Nephron (organoid): ENCODE measurements around the gene SPTBN2.

Experiments used
- H3K27ac Mint-ChIP-seq, 3 experiments: 2 replicates each; pipeline ENCODE4 v1.8.0; 2020; ENCODE audit warnings: mixed read lengths in 3 of 3, mild to moderate bottlenecking in 2 of 3, moderate library complexity in 1 of 3
- H3K27me3 Mint-ChIP-seq: 2 replicates; pipeline ENCODE4 v1.8.0; 2021; ENCODE audit warnings: low read depth, mild to moderate bottlenecking, moderate library complexity, mixed read lengths
- H3K36me3 Mint-ChIP-seq: 2 replicates; pipeline ENCODE4 v1.8.0; 2020; ENCODE audit warnings: low read depth, mixed read lengths
- H3K4me1 Mint-ChIP-seq: 2 replicates; pipeline ENCODE4 v1.8.0; 2020; ENCODE audit warnings: mixed read lengths
- H3K4me3 Mint-ChIP-seq, 3 experiments: 2 replicates each; pipeline ENCODE4 v1.8.0; 2020; ENCODE audit warnings: mild to moderate bottlenecking in 3 of 3, mixed read lengths in 3 of 3, moderate library complexity in 2 of 3
- H3K9me3 Mint-ChIP-seq: 2 replicates; pipeline ENCODE4 v1.8.0; 2020; ENCODE audit warnings: mixed read lengths
- TF ChIP-seq, protein P1 (sequence below), 3 experiments: fragments of 200-600 bp; sonication (generic); IDR thresholded peaks; one replicate each; pipeline ENCODE4 v1.5.0; 2021; ENCODE audit warnings: antibody characterized with exemption in 3 of 3; ENCODE audit not compliant: unreplicated experiment in 3 of 3

SPTBN2 gene

DNA sequence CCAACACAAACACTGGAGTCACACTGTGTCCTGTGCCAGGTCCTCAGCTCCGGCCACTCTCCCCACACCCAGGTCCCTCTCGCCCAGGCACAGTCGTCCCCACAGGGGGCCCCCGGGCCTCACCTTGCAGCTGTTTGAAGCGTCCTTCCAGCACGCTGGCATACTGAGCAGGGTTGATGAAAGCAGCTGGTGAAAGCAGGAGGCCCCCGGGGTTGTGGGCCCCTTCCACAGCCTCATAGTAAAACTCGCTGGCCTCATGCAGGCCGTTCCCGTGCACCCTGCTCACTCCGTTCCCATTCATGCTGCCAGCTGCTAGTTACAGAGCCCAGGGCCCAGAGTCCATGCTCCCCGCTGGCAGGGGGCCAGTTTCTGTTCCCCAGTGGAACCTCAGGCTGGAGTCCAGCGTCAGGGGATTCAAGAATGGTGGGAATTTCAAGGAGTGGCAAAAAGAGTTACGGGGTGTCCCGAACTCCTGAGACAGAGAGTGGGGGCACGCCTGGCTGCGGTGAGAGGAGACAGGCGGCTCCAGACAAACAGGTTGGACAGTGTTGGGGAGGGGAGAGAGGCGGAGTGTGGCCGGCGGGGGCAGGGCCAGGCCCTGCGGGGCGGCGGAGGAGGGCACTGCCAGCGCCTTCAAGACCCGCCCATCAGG lies 10.6 kb downstream of the SPTBN2 start:
- Mint-ChIP-seq H3K4me1 (peaks cover 28% of the 10 kb centered on the region), H3K27ac (peak overlapping the region in 2 of 3 experiments; percentile 68 to 81), H3K27me3 (peaks cover 23% of the 10 kb centered on the region), H3K36me3 (peaks cover 16% of the 10 kb centered on the region), H3K9me3 (no peaks in the 10 kb centered on the region), H3K4me3 (peak overlapping the region in 2 of 3 experiments; percentile 17 to 20)
- TF ChIP-seq, protein P1, sequence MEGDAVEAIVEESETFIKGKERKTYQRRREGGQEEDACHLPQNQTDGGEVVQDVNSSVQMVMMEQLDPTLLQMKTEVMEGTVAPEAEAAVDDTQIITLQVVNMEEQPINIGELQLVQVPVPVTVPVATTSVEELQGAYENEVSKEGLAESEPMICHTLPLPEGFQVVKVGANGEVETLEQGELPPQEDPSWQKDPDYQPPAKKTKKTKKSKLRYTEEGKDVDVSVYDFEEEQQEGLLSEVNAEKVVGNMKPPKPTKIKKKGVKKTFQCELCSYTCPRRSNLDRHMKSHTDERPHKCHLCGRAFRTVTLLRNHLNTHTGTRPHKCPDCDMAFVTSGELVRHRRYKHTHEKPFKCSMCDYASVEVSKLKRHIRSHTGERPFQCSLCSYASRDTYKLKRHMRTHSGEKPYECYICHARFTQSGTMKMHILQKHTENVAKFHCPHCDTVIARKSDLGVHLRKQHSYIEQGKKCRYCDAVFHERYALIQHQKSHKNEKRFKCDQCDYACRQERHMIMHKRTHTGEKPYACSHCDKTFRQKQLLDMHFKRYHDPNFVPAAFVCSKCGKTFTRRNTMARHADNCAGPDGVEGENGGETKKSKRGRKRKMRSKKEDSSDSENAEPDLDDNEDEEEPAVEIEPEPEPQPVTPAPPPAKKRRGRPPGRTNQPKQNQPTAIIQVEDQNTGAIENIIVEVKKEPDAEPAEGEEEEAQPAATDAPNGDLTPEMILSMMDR (IDR thresholded peaks at IDR 0.05; ENCODE audit: unreplicated experiment in 3 of 3): no peak

GRCh38 chr11:66717925-66718319 lies 11.1 kb downstream of the SPTBN2 start:
- TF ChIP-seq, protein P1 (IDR thresholded peaks at IDR 0.05; ENCODE audit: unreplicated experiment in 3 of 3): no peak
- Mint-ChIP-seq H3K27me3 (peaks cover 19% of the 10 kb centered on the region), H3K36me3 (peaks cover 18% of the 10 kb centered on the region), H3K4me3 (no peak overlapping the region), H3K27ac (peak overlapping the region in 2 of 3 experiments; percentile 68 to 72), H3K4me1 (peaks cover 28% of the 10 kb centered on the region), H3K9me3 (no peaks in the 10 kb centered on the region)

DNA sequence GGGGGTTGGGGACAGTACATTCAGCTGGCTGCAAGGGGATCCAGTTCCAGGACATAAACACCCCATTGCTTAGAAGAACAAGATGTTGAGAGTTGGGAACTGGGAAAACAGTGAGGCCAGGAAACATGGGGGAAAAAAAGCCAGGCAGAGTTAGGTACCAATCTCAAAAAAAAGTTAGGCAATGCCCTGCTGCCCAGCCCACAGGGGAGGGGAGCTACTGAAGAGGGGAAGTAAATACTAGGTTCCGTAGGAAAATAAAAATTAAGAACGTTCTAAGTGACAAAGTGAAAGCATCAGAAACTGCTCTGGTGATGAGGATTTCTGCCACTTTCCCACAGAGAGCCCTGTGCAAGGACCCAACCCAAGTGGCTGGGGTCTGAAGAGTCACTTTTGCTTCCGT lies 12.0 kb downstream of the SPTBN2 start:
- Mint-ChIP-seq H3K4me1 (peaks cover 28% of the 10 kb centered on the region), H3K27me3 (peaks cover 15% of the 10 kb centered on the region), H3K9me3 (no peaks in the 10 kb centered on the region), H3K36me3 (peaks cover 18% of the 10 kb centered on the region), H3K4me3 (no peak overlapping the region), H3K27ac (no peak overlapping the region)
- TF ChIP-seq, protein P1 (IDR thresholded peaks at IDR 0.05; ENCODE audit: unreplicated experiment in 3 of 3): no peak

GRCh38 chr11:66715346-66716085 lies 13.5 kb downstream of the SPTBN2 start:
- peaks cover 18% of the 10 kb centered on the region for H3K36me3 Mint-ChIP-seq
- no peak overlapping the region for H3K4me3 Mint-ChIP-seq
- no peaks in the 10 kb centered on the region for H3K9me3 Mint-ChIP-seq
- TF ChIP-seq, protein P1 (IDR thresholded peaks at IDR 0.05; ENCODE audit: unreplicated experiment in 3 of 3): no peak
- peaks cover 7% of the 10 kb centered on the region for H3K27me3 Mint-ChIP-seq
- H3K4me1 Mint-ChIP-seq: peaks cover 25% of the 10 kb centered on the region
- no peak overlapping the region for H3K27ac Mint-ChIP-seq

- Mint-ChIP-seq H3K4me3 (no peak overlapping the region), H3K9me3 (no peaks in the 10 kb centered on the region), H3K36me3 (peaks cover 18% of the 10 kb centered on the region), H3K27me3 (peaks cover 7% of the 10 kb centered on the region), H3K4me1 (peaks cover 11% of the 10 kb centered on the region), H3K27ac (no peak overlapping the region)
- TF ChIP-seq, protein P1 (IDR thresholded peaks at IDR 0.05; ENCODE audit: unreplicated experiment in 3 of 3): no peak
These were observed 15.1 kb downstream of the SPTBN2 start for GRCh38 chr11:66713746-66714480.
